Activated CD4-positive, alpha-beta memory T cell treated with anti-CD3 and anti-CD28 coated beads for 36 hours (primary cell): Measurements from ENCODE around the gene IVD. TPM values are rescaled to one million over a fixed set of nuclear protein-coding genes. Genes with fewer than 3 reads are reported as not detected.

Experiments used
- CTCF ChIA-PET: fragments of 350-600 bp; sonication (Branson Sonifier 250); formaldehyde crosslinking; loops from one replicate; lab custom pipeline; 2021; ENCODE audit warnings: antibody characterized with exemption, inconsistent platforms; lab: Charles Lee
- POLR2A ChIA-PET: fragments of 350-600 bp; sonication (Branson Sonifier 250); formaldehyde crosslinking; loops from one replicate; lab custom pipeline; 2021; ENCODE audit warnings: antibody characterized with exemption; lab: Charles Lee
- DNase-seq: peaks from one replicate; pipeline ENCODE4 v3.0.0-alpha.2; 2020
- H3K27ac Mint-ChIP-seq: one replicate; pipeline ENCODE4 v1.8.0; 2021; ENCODE audit warnings: mixed read lengths
- H3K27me3 Mint-ChIP-seq: one replicate; pipeline ENCODE4 v1.8.0; 2021; ENCODE audit warnings: mixed read lengths
- H3K36me3 Mint-ChIP-seq: one replicate; pipeline ENCODE4 v1.8.0; 2021; ENCODE audit warnings: mixed read lengths
- H3K4me1 Mint-ChIP-seq: one replicate; pipeline ENCODE4 v1.8.0; 2021; ENCODE audit warnings: low read depth, mixed read lengths
- H3K4me3 Mint-ChIP-seq: one replicate; pipeline ENCODE4 v1.8.0; 2021; ENCODE audit warnings: mild to moderate bottlenecking, mixed read lengths
- H3K9me3 Mint-ChIP-seq: one replicate; pipeline ENCODE4 v1.8.0; 2021; ENCODE audit warnings: mixed read lengths
- intact Hi-C: fragments of 100-400 bp; cut with micrococcal nuclease; formaldehyde crosslinking; loops from one replicate; pipeline ENCODE4 v1.15.1; 2023
- total RNA-seq, 2 experiments: library from RNA; stranded (reverse); gene quantifications; one replicate each; pipeline ENCODE4 v1.2.3, GENCODE V29; 2021

IVD gene
- total RNA-seq, 2 experiments from 2014 or later: 37.3 to 38.7 TPM

DNA sequence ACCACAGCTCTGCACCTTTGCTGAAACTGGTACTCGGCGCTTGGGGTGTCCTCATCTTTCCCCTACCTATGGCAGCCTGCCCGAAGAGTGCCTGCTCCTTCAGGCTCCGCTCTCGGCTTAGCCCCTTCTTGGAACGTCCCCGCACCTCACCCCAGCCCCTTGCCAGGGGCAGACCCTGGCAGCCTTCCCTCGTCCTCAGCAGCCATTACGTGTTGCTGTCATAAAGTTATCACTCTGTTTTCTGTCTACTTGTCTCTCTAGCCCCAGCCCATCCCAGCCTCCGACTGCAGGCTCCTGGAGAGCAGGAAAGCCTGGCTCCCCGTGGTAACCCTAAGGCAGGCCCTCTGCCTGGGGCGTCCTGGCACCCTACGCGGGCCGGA lies 30.1 kb downstream of the IVD start:
- no peaks in the 10 kb centered on the region for H3K9me3 Mint-ChIP-seq

GRCh38 chr15:40436116-40436891 lies 30.7 kb downstream of the IVD start:
- H3K4me1 Mint-ChIP-seq: peaks cover 28% of the 10 kb centered on the region
- POLR2A ChIA-PET: no interaction called here
- no peaks in the 10 kb centered on the region for H3K36me3 Mint-ChIP-seq
- no peak for DNase-seq
- peak overlapping the region; percentile 50 for H3K4me3 Mint-ChIP-seq
- CTCF ChIA-PET: interaction anchor here (0.6 to 1.1 kb wide), 3 partner anchors 67 to 161 kb away, joined by 3 read pairs; no protein-coding TSS in a partner anchor
- intact Hi-C loops: loop anchor here (5.0 kb wide), 1 partner anchor 69 kb away; no protein-coding TSS in a partner anchor
- H3K27ac Mint-ChIP-seq: no peak overlapping the region
- H3K27me3 Mint-ChIP-seq: peaks cover 28% of the 10 kb centered on the region
- H3K9me3 Mint-ChIP-seq: no peaks in the 10 kb centered on the region

More for the DNA sequence above, 30.1 kb downstream of the IVD start:
- Mint-ChIP-seq H3K27ac (no peak overlapping the region), H3K4me3 (peak overlapping the region; percentile 17), H3K4me1 (peaks cover 28% of the 10 kb centered on the region), H3K27me3 (peaks cover 28% of the 10 kb centered on the region), H3K36me3 (no peaks in the 10 kb centered on the region)
- POLR2A ChIA-PET: no interaction called here
- CTCF ChIA-PET: interaction anchor here (0.6 to 1.3 kb wide), 5 partner anchors 13 to 157 kb away, joined by 3 to 4 read pairs (median 3); no protein-coding TSS in a partner anchor
- no peak for DNase-seq
- intact Hi-C loops: loop anchor here (5.0 kb wide), 1 partner anchor 68 kb away; no protein-coding TSS in a partner anchor

- Mint-ChIP-seq H3K9me3 (no peaks in the 10 kb centered on the region), H3K27me3 (peaks cover 28% of the 10 kb centered on the region), H3K27ac (no peak overlapping the region), H3K4me1 (peaks cover 28% of the 10 kb centered on the region), H3K4me3 (peak overlapping the region; percentile 48), H3K36me3 (no peaks in the 10 kb centered on the region)
- ChIA-PET POLR2A (no interaction called here), CTCF (interaction anchor here (0.8 kb wide), 1 partner anchor 162 kb away, joined by 3 read pairs; no protein-coding TSS in a partner anchor)
- DNase-seq: no peak
- intact Hi-C loops: loop anchor here (5.0 kb wide), 1 partner anchor 70 kb away; no protein-coding TSS in a partner anchor
These were observed 31.5 kb downstream of the IVD start for GRCh38 chr15:40436892-40437751.

DNA sequence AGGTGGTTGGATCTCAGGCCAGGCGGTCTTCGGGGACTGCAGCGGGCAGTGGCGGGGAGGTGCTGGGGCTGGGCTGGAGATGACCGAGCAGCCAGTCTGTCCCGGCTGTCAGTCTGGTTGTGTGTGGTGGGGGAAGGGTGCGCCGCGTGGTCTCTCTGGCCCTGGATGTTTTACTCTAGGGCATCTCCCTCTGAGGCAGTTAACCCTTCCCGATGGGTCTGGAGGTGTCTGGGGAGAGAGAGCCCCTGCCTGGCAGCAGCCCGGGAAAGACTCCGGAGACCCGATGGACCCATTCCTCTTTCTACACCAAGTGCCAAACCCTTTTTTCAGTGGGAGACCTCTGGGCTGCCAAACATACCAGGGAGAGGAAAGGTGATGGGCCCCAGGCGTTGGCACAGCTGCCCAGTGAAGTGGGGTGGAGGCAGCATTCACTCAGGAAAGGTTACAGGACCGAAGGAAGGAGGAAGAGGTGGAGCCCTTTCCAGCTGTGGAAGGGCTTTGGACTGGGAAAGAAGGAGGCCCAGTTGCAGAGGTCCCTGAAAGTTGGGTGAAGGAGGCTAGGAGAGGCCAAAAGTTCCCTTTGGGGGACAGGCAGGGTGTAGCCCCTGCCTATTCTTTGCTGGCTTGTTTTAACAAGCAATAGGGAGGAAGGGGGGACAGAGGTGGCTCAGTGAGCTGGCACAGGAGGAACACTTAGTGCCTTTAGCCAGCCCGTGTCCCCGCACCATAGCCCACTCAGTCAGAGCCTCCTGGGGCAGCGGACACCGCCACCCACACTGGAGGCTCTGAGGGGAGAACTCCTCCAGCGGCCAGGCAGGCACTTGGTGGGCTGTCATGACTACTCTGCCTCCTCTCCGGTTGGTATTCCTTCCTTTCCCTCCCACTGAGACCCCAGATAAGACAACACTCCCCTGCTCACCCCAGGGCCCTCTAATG lies 32.4 kb downstream of the IVD start:
- no peak overlapping the region for H3K4me3 Mint-ChIP-seq

DNA sequence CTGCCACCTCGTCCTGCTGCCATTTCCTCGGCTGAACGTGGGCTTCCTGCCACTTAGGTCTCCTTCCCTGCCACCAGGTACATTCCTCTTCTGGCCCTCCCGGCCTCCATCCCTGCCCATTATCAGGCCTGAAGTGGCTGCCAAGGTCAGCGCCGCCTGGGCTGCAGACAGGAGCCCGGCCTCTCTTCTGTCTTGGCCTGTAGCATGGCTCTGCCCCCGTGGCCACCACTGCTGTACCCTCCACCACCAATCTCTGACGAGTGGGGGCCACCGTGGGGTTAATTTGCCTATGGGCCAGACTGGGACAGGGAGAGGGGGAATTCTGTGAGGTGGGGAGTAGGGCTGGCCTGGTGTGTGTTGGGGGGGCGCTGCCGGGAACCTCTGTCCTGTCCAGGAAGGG lies 33.1 kb downstream of the IVD start:
- ChIA-PET POLR2A (no interaction called here), CTCF (no interaction called here)
- Mint-ChIP-seq H3K27me3 (peaks cover 28% of the 10 kb centered on the region), H3K27ac (no peak overlapping the region), H3K9me3 (no peaks in the 10 kb centered on the region), H3K36me3 (no peaks in the 10 kb centered on the region), H3K4me3 (no peak overlapping the region), H3K4me1 (peaks cover 43% of the 10 kb centered on the region)
- intact Hi-C loops: loop anchor here (5.0 kb wide), 1 partner anchor 71 kb away; no protein-coding TSS in a partner anchor
- no peak for DNase-seq

More for the DNA sequence above, 32.4 kb downstream of the IVD start:
- no peak for DNase-seq
- no peak overlapping the region for H3K27ac Mint-ChIP-seq
- H3K9me3 Mint-ChIP-seq: no peaks in the 10 kb centered on the region
- peaks cover 28% of the 10 kb centered on the region for H3K27me3 Mint-ChIP-seq
- no peaks in the 10 kb centered on the region for H3K36me3 Mint-ChIP-seq
- POLR2A ChIA-PET: no interaction called here
- intact Hi-C loops: loop anchor here (5.0 kb wide), 1 partner anchor 71 kb away; no protein-coding TSS in a partner anchor
- CTCF ChIA-PET: no interaction called here
- H3K4me1 Mint-ChIP-seq: peaks cover 36% of the 10 kb centered on the region

- intact Hi-C loops: loop anchor here (5.0 kb wide), 1 partner anchor 72 kb away; no protein-coding TSS in a partner anchor
- Mint-ChIP-seq H3K4me3 (peak overlapping the region; percentile 87), H3K4me1 (peaks cover 51% of the 10 kb centered on the region), H3K9me3 (no peaks in the 10 kb centered on the region), H3K36me3 (no peaks in the 10 kb centered on the region), H3K27me3 (peaks cover 28% of the 10 kb centered on the region), H3K27ac (no peak overlapping the region)
- ChIA-PET POLR2A (interaction anchor here (0.7 to 1.3 kb wide), 3 partner anchors 13 to 132 kb away, joined by 3 to 4 read pairs (median 3); partner anchors contain the start of gene PLCB2), CTCF (interaction anchor here (0.9 to 3.1 kb wide), 6 partner anchors 11 to 160 kb away, joined by 3 to 10 read pairs (median 6); partner anchors contain the start of gene PLCB2)
- DNase-seq: no peak
These were observed 33.9 kb downstream of the IVD start for GRCh38 chr15:40439461-40439959.

DNA sequence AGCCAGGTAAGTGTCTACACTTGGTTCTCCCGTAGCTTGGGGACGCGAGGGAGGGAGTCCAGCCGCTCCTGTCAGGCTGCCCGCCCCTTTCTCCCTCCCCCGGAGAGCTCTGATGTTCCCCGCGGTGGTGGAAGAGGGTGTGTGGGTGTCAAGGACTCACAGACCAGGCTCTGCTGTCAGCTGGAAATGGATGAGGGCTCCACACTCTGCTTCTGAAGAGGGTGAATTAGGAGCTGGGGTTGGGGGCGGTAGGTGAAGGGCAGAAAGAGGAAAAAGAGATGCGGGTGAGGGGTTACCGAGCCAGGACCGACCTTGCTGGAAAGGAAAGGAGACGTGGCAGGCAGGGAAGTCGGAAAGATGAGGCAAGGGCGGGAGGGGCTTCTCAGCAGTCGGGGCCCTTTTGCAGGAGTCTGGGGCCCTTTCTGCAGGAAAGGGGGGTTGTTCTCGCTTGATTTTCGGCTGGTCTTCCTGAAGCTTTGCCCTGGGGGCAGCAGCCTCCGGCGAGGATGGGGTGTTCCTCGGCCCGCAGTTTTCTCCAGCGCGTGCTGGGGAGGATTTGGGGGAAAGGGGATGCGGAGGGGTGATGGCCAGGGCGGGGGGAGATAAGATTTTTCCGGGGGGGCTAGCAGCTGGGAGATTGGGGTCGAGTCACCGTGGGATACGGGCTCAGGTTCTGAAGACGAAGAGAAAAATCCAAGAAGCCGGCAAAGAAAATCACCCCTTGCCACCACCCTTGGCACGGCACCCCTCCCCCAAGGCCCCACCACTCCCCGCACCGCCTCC lies 34.6 kb downstream of the IVD start:
- H3K27me3 Mint-ChIP-seq: peaks cover 28% of the 10 kb centered on the region
- H3K27ac Mint-ChIP-seq: peak overlapping the region; percentile 55
- H3K4me1 Mint-ChIP-seq: peaks cover 57% of the 10 kb centered on the region
- DNase-seq: peak; percentile 63
- H3K9me3 Mint-ChIP-seq: no peaks in the 10 kb centered on the region
- CTCF ChIA-PET: interaction anchor here (0.6 to 3.1 kb wide), 11 partner anchors 9 to 513 kb away, joined by 3 to 10 read pairs (median 4); partner anchors contain the start of gene PLCB2
- intact Hi-C loops: loop anchor here (2.0 to 5.0 kb wide), 3 partner anchors 35 to 73 kb away; partner anchors contain the start of gene IVD
- peak overlapping the region; percentile 87 for H3K4me3 Mint-ChIP-seq
- H3K36me3 Mint-ChIP-seq: no peaks in the 10 kb centered on the region
- POLR2A ChIA-PET: interaction anchor here (1.2 to 1.3 kb wide), 2 partner anchors 13 to 132 kb away, joined by 3 to 4 read pairs; partner anchors contain the start of gene PLCB2

GRCh38 chr15:40440743-40441564 lies 35.4 kb downstream of the IVD start, which contains the start of gene BAHD1:
Gene BAHD1 (plus strand): TSS chr15:40440953. CDS start chr15:40458465, 17,512 bp downstream.
- H3K9me3 Mint-ChIP-seq: no peaks in the 10 kb centered on the region

More at GRCh38 chr15:40440743-40441564, 35.4 kb downstream of the IVD start, which contains the start of gene BAHD1:
- peak within 1 kb of the TSS; percentile 87 for H3K4me3 Mint-ChIP-seq
- H3K27me3 Mint-ChIP-seq: peaks cover 24% of the 10 kb centered on the region
- ChIA-PET CTCF (interaction anchor here (0.6 to 3.1 kb wide), 10 partner anchors 10 to 514 kb away, joined by 3 to 10 read pairs (median 5); no protein-coding TSS in a partner anchor), POLR2A (interaction anchor here (0.8 to 1.3 kb wide), 2 partner anchors 129 to 133 kb away, joined by 3 read pairs; partner anchors contain the start of gene PLCB2)
- peak; percentile 97 for DNase-seq
- peak within 1 kb of the TSS; percentile 55 for H3K27ac Mint-ChIP-seq
- intact Hi-C loops: loop anchor here (2.0 to 5.0 kb wide), 2 partner anchors 36 to 51 kb away; partner anchors contain the start of gene IVD
- H3K36me3 Mint-ChIP-seq: no peaks in the 10 kb centered on the region
- H3K4me1 Mint-ChIP-seq: peaks cover 59% of the 10 kb centered on the region
